K562 (cell line): ENCODE results near the gene COL25A1. TPM values are rescaled to one million over a fixed set of nuclear protein-coding genes. Genes with fewer than 3 reads are reported as not detected.

Source experiments
- ATAC-seq: fragments of 200-7000 bp; cut with Tn5 transposase; 3 replicates; pipeline ENCODE4 v1.9.1; 2020; ENCODE audit warnings: moderate library complexity
- BruUV-seq: library from RNA; stranded (reverse); fragments of 400-500 nt; replicated peaks from 2 replicates; lab custom pipeline; 2021; lab: Mats Ljungman, UMichigan
- CTCF ChIA-PET: fragments of 300-600 bp; formaldehyde crosslinking; extraction: SDS; loops from one replicate; lab custom pipeline; 2021; ENCODE audit warnings: low intra/inter-chr PET ratio; lab: Yijun Ruan, JAX
- POLR2A ChIA-PET: fragments of 300-600, 350-650 bp; sonication (Branson Sonifier 250); formaldehyde crosslinking; extraction: SDS; loops from one replicate; lab custom pipeline; 2021; ENCODE audit warnings: antibody characterized with exemption, inconsistent platforms; lab: Yijun Ruan, JAX
- DNase-seq, 4 experiments: peaks; one replicate each; pipeline versions ENCODE4 v3.0.0 to v3.0.0-alpha.2; 2011 to 2018; ENCODE audit warnings: low spot score in 3 of 4, mixed read lengths in 3 of 4; ENCODE audit errors: extremely low read depth in 1 of 4
- FAIRE-seq: peaks from 2 replicates; lab custom pipeline; 2011; peaks lifted over from hg19 to GRCh38; lab: Jason Lieb, UNC
- H2AFZ ChIP-seq: 2 replicates; pipeline ENCODE4 v1.6.0; 2011; ENCODE audit warnings: low read depth, low read length, control low read depth, inconsistent platforms
- H3K27ac ChIP-seq: fragments of 200-600 bp; 3 replicates; pipeline ENCODE4 v1.8.0; 2011; ENCODE audit warnings: low read depth, mild to moderate bottlenecking, control low read depth, inconsistent platforms, low read length, moderate library complexity, mixed read lengths; ENCODE audit errors: extremely low read depth
- H3K27me3 ChIP-seq, 2 experiments: fragments of 300-600 bp in 1 of 2; 2 replicates in 1 of 2; 3 replicates in 1 of 2; pipeline versions ENCODE4 v1.6.0 to v1.8.0; 2011; ENCODE audit warnings: inconsistent platforms in 2 of 2, low read length in 2 of 2, mild to moderate bottlenecking in 1 of 2, mixed read lengths in 1 of 2, moderate library complexity in 1 of 2; ENCODE audit not compliant: control insufficient read depth in 2 of 2, insufficient read depth in 2 of 2
- H3K36me3 ChIP-seq: fragments of 300-600 bp; 3 replicates; pipeline ENCODE4 v1.8.0; 2011; ENCODE audit warnings: mild to moderate bottlenecking, low read length, inconsistent platforms; ENCODE audit not compliant: control insufficient read depth, insufficient read depth
- H3K4me1 ChIP-seq, 2 experiments: fragments of 200-600 bp in 1 of 2; replicated peaks in 1 of 2; 2 replicates in 1 of 2; 3 replicates in 1 of 2; pipeline versions ENCODE4 v1.5.1 to v1.8.0; 2011; ENCODE audit warnings: inconsistent platforms in 2 of 2, low read length in 2 of 2, mild to moderate bottlenecking in 1 of 2, mixed read lengths in 1 of 2, moderate library complexity in 1 of 2; ENCODE audit not compliant: control insufficient read depth in 2 of 2, insufficient read depth in 2 of 2
- H3K4me2 ChIP-seq: 2 replicates; pipeline ENCODE4 v1.6.1; 2011; ENCODE audit warnings: low read length, control low read depth, inconsistent platforms, mixed read lengths; ENCODE audit not compliant: insufficient read depth
- H3K4me3 ChIP-seq: fragments of 200-600 bp; sonication (generic), shearing (Covaris generic); 2 replicates; pipeline ENCODE4 v1.5.1; 2016; ENCODE audit warnings: control low read depth, inconsistent platforms
- H3K79me2 ChIP-seq: fragments of 200-600 bp; 3 replicates; pipeline ENCODE4 v1.8.0; 2011; ENCODE audit warnings: low read length, inconsistent platforms; ENCODE audit not compliant: control insufficient read depth, insufficient read depth
- H3K9ac ChIP-seq, 2 experiments: 2 replicates each; pipeline versions ENCODE4 v1.6.0 to v1.6.1; 2011; ENCODE audit warnings: low read depth in 2 of 2, low read length in 2 of 2, control low read depth in 1 of 2, inconsistent platforms in 1 of 2, mild to moderate bottlenecking in 1 of 2, mixed read lengths in 1 of 2; ENCODE audit not compliant: insufficient read depth in 1 of 2
- H3K9me1 ChIP-seq: one replicate; pipeline ENCODE4 v1.6.0; 2011; ENCODE audit warnings: inconsistent platforms, mild to moderate bottlenecking, low read length, moderate library complexity; ENCODE audit not compliant: control insufficient read depth, insufficient read depth
- H3K9me3 ChIP-seq: replicated peaks from 2 replicates; pipeline ENCODE4 v1.5.1; 2011; ENCODE audit warnings: low read depth, low read length, inconsistent platforms; ENCODE audit not compliant: control insufficient read depth, insufficient read depth
- H4K20me1 ChIP-seq: replicated peaks from 2 replicates; pipeline ENCODE4 v1.6.1; 2011; ENCODE audit warnings: low read length, inconsistent platforms, mixed read lengths; ENCODE audit not compliant: control insufficient read depth, insufficient read depth
- ATF7 ChIP-seq: fragments of 450-650 bp; IDR thresholded peaks from 2 replicates; pipeline ENCODE4 v1.7.1; 2014; ENCODE audit warnings: mild to moderate bottlenecking, moderate library complexity
- BACH1 ChIP-seq: fragments of 200-800 bp; sonication (Bioruptor generic); IDR thresholded peaks from 2 replicates; pipeline ENCODE4 v1.6.1; 2016; ENCODE audit warnings: missing genetic modification characterization, missing compliant biosample characterization
- BDP1 ChIP-seq: IDR thresholded peaks from 3 replicates; pipeline ENCODE4 v1.6.1; 2011; ENCODE audit not compliant: insufficient read length, insufficient read depth
- CC2D1A ChIP-seq: fragments of 450-650 bp; IDR thresholded peaks from 2 replicates; pipeline ENCODE4 v1.6.1; 2017; ENCODE audit warnings: mild to moderate bottlenecking
- DNMT1 ChIP-seq: fragments of 450-650 bp; IDR thresholded peaks from 2 replicates; pipeline ENCODE4 v1.6.1; 2016; ENCODE audit warnings: antibody characterized with exemption, mild to moderate bottlenecking
- E2F3 ChIP-seq: fragments of 250-450 bp; sonication (Bioruptor Pico); IDR thresholded peaks from 2 replicates; pipeline ENCODE4 v1.4.0; 2020; ENCODE audit warnings: mild to moderate bottlenecking
- GABPB2 ChIP-seq: fragments of 250-450 bp; sonication (Bioruptor Pico); conservative IDR thresholded peaks from 2 replicates; pipeline ENCODE4 v1.5.1; 2021; ENCODE audit warnings: mild to moderate bottlenecking
- MITF ChIP-seq: IDR thresholded peaks from 2 replicates; pipeline ENCODE4 v1.6.1; 2014; ENCODE audit warnings: antibody characterized with exemption
- PRDM10 ChIP-seq: fragments of 450-650 bp; IDR thresholded peaks from 2 replicates; pipeline ENCODE4 v1.6.1; 2018; ENCODE audit not compliant: partially characterized antibody
- RUNX1 ChIP-seq: sonication (generic); IDR thresholded peaks from 2 replicates; pipeline ENCODE4 v1.6.1; 2016; ENCODE audit warnings: antibody characterized with exemption, low read depth
- TRIM25 ChIP-seq: fragments of 450-650 bp; IDR thresholded peaks from 2 replicates; pipeline ENCODE4 v1.7.0; 2016; ENCODE audit warnings: borderline replicate concordance
- ZBED1 ChIP-seq: IDR thresholded peaks from 2 replicates; pipeline ENCODE4 v1.6.1; 2014
- ZFPM2 ChIP-seq: fragments of 250-450 bp; sonication (Bioruptor Pico); IDR thresholded peaks from 2 replicates; pipeline ENCODE4 v1.5.1; 2022; ENCODE audit warnings: mild to moderate bottlenecking
- ZNF23 ChIP-seq: fragments of 250-450 bp; sonication (Bioruptor Pico); IDR thresholded peaks from 2 replicates; pipeline ENCODE4 v1.4.0; 2020; ENCODE audit warnings: mild to moderate bottlenecking
- ZNF282 ChIP-seq: sonication (generic); formaldehyde crosslinking; IDR thresholded peaks from 2 replicates; pipeline ENCODE4 v1.8.1; 2023; ENCODE audit warnings: missing genetic modification reagents
- ZNF3 ChIP-seq: fragments of 250-450 bp; sonication (Bioruptor Pico); IDR thresholded peaks from 2 replicates; pipeline ENCODE4 v1.5.0; 2021; ENCODE audit warnings: mild to moderate bottlenecking, moderate library complexity
- WGBS: fragments of 100-300 bp; shearing (Covaris generic); methylation state at CpG from one replicate; pipeline ENCODE4 v1.1.6; 2016; ENCODE audit warnings: low coverage, mixed read lengths; ENCODE audit not compliant: insufficient coverage; ENCODE audit errors: missing lambda C conversion rate; 5-methylcytosine and 5-hydroxymethylcytosine counted together
- in situ Hi-C: fragments of 300-500 bp; cut with MboI; formaldehyde crosslinking; loops from 4 replicates; pipeline ENCODE4 v1.15.0; 2018; ENCODE audit warnings: inconsistent platforms, mixed read lengths
- intact Hi-C: fragments of 100-400 bp; cut with micrococcal nuclease; formaldehyde crosslinking; loops from 2 replicates; pipeline ENCODE4 v1.14.2; 2022
- polyA plus RNA-seq, 8 experiments: library from polyadenylated mRNA; depleted of rRNA in 4 of 8; stranded (reverse) in 5 of 8; unstranded in 3 of 8; fragments of >200 nt; fragmentation: Nextera tagmentation in 2 of 8; fragmentation: Illumina TruSeq in 1 of 8; extraction: Ambion mirVana in 2 of 8; extraction: Trizol in 1 of 8; gene quantifications; 2 replicates each; pipeline versions ENCODE4 v1.2.1 to v1.2.3, GENCODE V29; 2011 to 2014; ENCODE audit warnings: inconsistent platforms in 1 of 8, missing spikeins in 1 of 8
- total RNA-seq, 7 experiments: library from RNA; depleted of rRNA in 6 of 7; stranded (reverse); fragments of >200 nt in 6 of 7; fragmentation: Illumina TruSeq in 2 of 7; extraction: Trizol in 2 of 7; gene quantifications; 2 replicates each; pipeline versions ENCODE4 v1.2.1 to v1.2.3, GENCODE V29; 2011 to 2021; ENCODE audit warnings: low replicate concordance in 1 of 7

Gene COL25A1
- total and polyA plus RNA-seq, 9 of the 15 experiments (the other 6 are each of a cell fraction or from before 2014, with no cell fraction given): 0.03 to 0.62 (median 0.27) TPM

GRCh38 chr4:108838451-108838850, 464.0 kb downstream of the COL25A1 start:
- no peaks in the 10 kb centered on the region for H3K9me3 ChIP-seq
- H3K27me3 ChIP-seq: no peaks in the 10 kb centered on the region
- no TSS peak for BruUV-seq
- 30% methylated on average over 4 of the region's 4 CpGs for WGBS
- intact Hi-C loops: loop anchor here (10.0 kb wide), 2 partner anchors 186 to 296 kb away; no protein-coding TSS in a partner anchor
- no peaks in the 10 kb centered on the region for H3K79me2 ChIP-seq
- H3K4me2 ChIP-seq: no peak overlapping the region
- ChIA-PET POLR2A (no interaction called here), CTCF (interaction anchor here (0.6 kb wide), 1 partner anchor 1483 kb away, joined by 3 read pairs; no protein-coding TSS in a partner anchor)
- no peak for ATAC-seq
- H2AFZ ChIP-seq: no peak overlapping the region
- H3K4me3 ChIP-seq: no peak overlapping the region
- no peaks in the 10 kb centered on the region for H3K36me3 ChIP-seq
- no peak overlapping the region for H3K27ac ChIP-seq
- no peaks in the 10 kb centered on the region for H4K20me1 ChIP-seq
- no peaks in the 10 kb centered on the region for H3K9me1 ChIP-seq
- no peak for DNase-seq
- no peaks in the 10 kb centered on the region; a peak in 1 of 5 replicates for H3K4me1 ChIP-seq
- H3K9ac ChIP-seq: no peak overlapping the region
- FAIRE-seq: no peak
- in situ Hi-C loops: loop anchor here (5.0 to 25.0 kb wide), 2 partner anchors 474 to 564 kb away; partner anchors contain the start of gene COL25A1
- TF ChIP-seq BDP1 (no peak), ZNF23 (no peak), ZNF282 (CRISPR knock-in tag) (no peak), ATF7 (no peak), DNMT1 (no peak), TRIM25 (no peak), ZFPM2 (CRISPR knock-in tag) (no peak), PRDM10 (no peak), MITF (no peak), E2F3 (CRISPR knock-in tag) (no peak), ZNF3 (CRISPR knock-in tag) (no peak), CC2D1A (no peak), ZBED1 (no peak), BACH1 (tag) (no peak), GABPB2 (CRISPR knock-in tag) (no peak), RUNX1 (no peak)
